HG03457 (cell line): ENCODE results near the gene WDR4.
"Not testable (repeated sequence)": the region's sequence is repeated elsewhere in the genome, so short reads cannot be mapped to it uniquely, and the experiment has no call there.

Experiments used
- ATAC-seq: cut with Tn5 transposase; IDR thresholded peaks from one replicate; pipeline ENCODE4 v1.9.1; 2021; ENCODE audit warnings: moderate number of reproducible peaks; ENCODE audit not compliant: unreplicated experiment

WDR4 gene

GRCh38 chr21:42841156-42841915, 38.0 kb downstream of the WDR4 start:
- ATAC-seq: no peak

GRCh38 chr21:42840411-42841155, 38.8 kb downstream of the WDR4 start:
- ATAC-seq: no peak

GRCh38 chr21:42839271-42840231, 39.8 kb downstream of the WDR4 start:
- no peak for ATAC-seq

GRCh38 chr21:42838212-42838690, 41.1 kb downstream of the WDR4 start:
- not testable (repeated sequence) for ATAC-seq

GRCh38 chr21:42837421-42838211, 41.7 kb downstream of the WDR4 start:
- ATAC-seq: no peak

GRCh38 chr21:42836767-42837301, 42.5 kb downstream of the WDR4 start:
- no peak for ATAC-seq

GRCh38 chr21:42836402-42836666, 43.0 kb downstream of the WDR4 start:
- ATAC-seq: no peak

GRCh38 chr21:42835611-42836401, 43.5 kb downstream of the WDR4 start:
- ATAC-seq: no peak

- ATAC-seq: no peak
Observed at GRCh38 chr21:42835211-42835610, 44.1 kb downstream of the WDR4 start.

- no peak for ATAC-seq
Observed at GRCh38 chr21:42834726-42835191, 44.6 kb downstream of the WDR4 start.

GRCh38 chr21:42833859-42834725, 45.2 kb downstream of the WDR4 start:
- ATAC-seq: no peak

GRCh38 chr21:42833439-42833815, 45.9 kb downstream of the WDR4 start:
- ATAC-seq: no peak

GRCh38 chr21:42832321-42832630, 47.1 kb downstream of the WDR4 start:
- not testable (repeated sequence) for ATAC-seq

GRCh38 chr21:42830456-42831455, 48.6 kb downstream of the WDR4 start:
- ATAC-seq: no peak

GRCh38 chr21:42829954-42830353, 49.4 kb downstream of the WDR4 start:
- ATAC-seq: no peak

- ATAC-seq: no peak
Observed at GRCh38 chr21:42829417-42829816, 49.9 kb downstream of the WDR4 start.

GRCh38 chr21:42827588-42827987, 51.8 kb downstream of the WDR4 start:
- no peak for ATAC-seq
